Measurements from ENCODE around the gene PEA15.

- no peak for TF ChIP-seq EP300 (IDR thresholded peaks at IDR 0.05; ENCODE audit: low read depth)
- TF ChIP-seq POLR2AphosphoS5 (IDR thresholded peaks at IDR 0.05): no peak
- TF ChIP-seq CTCF (IDR thresholded peaks at IDR 0.05): no peak
- TF ChIP-seq POLR2A (IDR thresholded peaks at IDR 0.05): no peak
Observed at GRCh38 chr1:160167580-160167979, 37.6 kb upstream of the PEA15 start.
